Measurements from ENCODE around the gene FARSB.
"Not testable (repeated sequence)": the region's sequence is repeated elsewhere in the genome, so short reads cannot be mapped to it uniquely, and the experiment has no call there.

The FARSB gene
- 39.4 to 105 reads per million in 2 experiments for total RNA-seq

GRCh38 chr2:222655787-222656525, at the start of gene FARSB:
Gene FARSB, minus strand, starts transcription at chr2:222656092. Its CDS starts 19 bp downstream, at chr2:222656073.
- peak; percentile 92 for DNase-seq (ENCODE audit: low read depth)

DNA sequence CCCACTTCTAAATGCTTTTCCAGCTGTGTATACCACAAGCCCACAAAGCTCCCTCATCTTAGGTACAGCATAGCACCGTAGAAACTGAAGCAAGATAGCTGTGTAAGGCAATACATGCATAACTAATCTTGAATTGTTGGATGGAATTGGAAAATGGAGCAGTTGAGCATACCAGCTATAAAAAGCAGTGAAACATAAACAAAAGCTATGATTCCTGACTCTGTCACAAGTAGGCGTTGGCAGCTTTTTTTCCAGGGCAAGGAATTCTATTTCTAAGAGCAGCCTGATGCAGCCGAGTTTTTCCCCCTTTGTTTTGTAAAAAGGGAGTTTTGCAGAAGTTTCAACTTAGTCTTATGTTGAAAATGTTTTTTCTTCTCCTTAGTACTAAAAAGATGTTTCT, 48.0 kb upstream of the FARSB start:
- DNase-seq (ENCODE audit: low read depth) = no peak

- no peak for DNase-seq (ENCODE audit: low read depth)
Measured at GRCh38 chr2:222703091-222703490, 47.2 kb upstream of the FARSB start.

- no peak for DNase-seq (ENCODE audit: low read depth)
Measured at GRCh38 chr2:222701721-222702131, 45.8 kb upstream of the FARSB start.

DNA sequence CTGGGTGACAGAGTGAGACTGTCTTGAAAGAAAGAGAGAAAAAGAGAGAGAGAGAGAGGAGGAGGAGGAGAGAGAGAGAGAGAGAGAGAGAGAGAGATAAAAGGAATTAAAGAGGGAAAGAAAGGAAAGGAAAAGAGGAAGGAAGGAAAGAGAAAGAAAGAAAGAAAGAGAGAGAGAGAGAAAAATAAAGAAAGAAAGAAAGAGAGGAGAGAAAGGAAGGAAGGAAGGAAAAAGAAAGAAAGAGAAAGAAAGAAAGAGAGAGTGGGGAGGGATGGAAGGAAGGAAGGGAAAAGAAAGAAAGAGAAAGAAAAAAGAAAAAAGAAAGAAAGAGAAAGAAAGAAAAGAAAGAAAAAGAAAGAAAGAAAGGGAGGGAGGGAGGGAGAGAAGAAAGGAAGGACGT, 45.3 kb upstream of the FARSB start:
- DNase-seq (ENCODE audit: low read depth) = no peak

DNA sequence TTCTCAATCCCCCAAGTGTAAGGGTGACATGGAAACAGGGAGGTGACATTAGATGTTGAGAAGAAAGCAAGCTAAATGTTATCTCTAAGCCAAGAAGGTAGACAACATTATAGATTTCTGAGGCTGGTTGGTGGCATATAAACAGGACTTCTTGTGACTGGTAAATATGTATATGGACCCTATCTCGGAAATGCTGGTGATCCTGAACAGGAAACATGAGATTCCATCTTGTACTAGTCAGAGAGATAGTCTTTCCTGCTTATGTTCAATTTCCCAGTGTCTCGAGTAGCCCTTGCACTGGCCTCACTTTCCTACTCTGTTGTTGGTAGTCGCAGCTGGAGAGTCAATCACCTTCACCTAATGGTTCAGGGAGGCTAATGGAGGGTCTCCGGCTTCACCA, 42.4 kb upstream of the FARSB start:
- no peak for DNase-seq (ENCODE audit: low read depth)

- no peak for DNase-seq (ENCODE audit: low read depth)
Measured at GRCh38 chr2:222693837-222694236, 37.9 kb upstream of the FARSB start.

GRCh38 chr2:222693413-222693812, 37.5 kb upstream of the FARSB start:
- DNase-seq (ENCODE audit: low read depth) = not testable (repeated sequence)

DNA sequence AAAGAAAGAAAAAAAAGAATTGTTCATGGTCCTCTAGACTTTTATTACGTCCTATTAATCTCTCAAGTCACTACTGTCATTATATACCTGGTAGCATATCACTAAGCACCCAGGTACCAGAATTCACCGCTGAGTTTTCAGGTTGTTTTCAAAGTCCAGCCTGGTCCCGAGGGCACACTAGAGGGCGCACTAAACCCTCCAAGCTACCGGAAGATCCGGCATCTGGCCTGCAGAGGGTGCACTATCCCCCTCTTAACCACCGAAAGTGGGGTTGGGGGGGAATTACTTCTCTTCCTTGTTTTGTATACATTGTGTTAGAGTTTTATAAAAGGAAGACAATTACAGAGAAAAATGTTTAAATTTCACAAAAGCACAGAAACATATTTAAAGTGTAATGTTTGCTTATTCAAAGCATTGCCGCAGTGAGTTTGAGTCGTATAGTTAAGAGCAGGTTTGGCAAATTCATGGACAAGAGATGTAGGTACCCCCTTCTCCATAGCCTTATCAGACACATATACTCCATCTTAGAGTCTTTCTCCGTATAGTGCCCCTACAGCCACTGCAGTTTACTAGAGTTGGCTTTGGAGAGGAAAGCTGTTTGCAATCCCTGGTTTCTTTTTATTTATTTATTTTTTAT, 34.8 kb upstream of the FARSB start:
- peak; percentile 43 for DNase-seq (ENCODE audit: low read depth)

DNA sequence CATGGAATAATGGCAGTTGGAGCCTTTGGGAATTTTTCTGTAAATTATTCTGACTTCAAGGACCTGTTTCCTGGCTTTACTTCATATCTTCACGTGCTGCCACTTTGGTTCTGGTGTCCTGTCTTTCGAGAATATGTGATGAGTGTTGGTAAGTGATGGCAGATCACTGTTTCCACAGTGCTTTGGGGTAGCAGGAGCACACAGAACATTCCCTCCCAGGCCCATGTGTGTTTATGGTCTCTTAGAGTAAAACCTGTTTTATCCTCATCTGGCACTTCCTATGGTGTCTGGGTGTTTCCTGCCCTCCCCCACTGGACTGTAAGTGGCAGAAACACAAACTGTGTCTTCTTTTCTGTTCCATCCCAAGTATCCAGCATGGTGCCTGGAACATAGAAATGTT, 33.4 kb upstream of the FARSB start:
- no peak for DNase-seq (ENCODE audit: low read depth)

DNA sequence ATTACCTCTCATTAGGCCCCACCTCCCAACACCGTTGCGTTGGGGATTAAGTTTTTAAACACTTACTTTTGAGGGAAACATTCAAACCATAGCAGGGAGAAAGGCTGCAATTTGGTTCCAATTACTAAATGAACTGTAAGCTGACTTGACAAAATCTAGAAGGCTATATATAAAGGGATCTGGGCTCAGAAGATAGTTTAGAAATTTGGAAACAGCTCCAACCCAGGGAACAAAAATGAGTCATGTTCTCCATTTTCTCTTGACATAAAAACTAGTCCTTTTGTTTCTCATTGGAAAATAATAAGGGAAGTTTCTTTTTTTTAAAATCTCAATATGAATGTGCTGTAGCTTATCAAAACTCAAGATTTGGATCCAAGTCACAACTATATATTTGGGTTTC, 33.0 kb upstream of the FARSB start:
- DNase-seq (ENCODE audit: low read depth) = no peak

GRCh38 chr2:222686086-222686750, 30.3 kb upstream of the FARSB start:
- DNase-seq (ENCODE audit: low read depth) = no peak

- DNase-seq (ENCODE audit: low read depth) = no peak
Measured at GRCh38 chr2:222683805-222684204, 27.9 kb upstream of the FARSB start.

GRCh38 chr2:222677981-222678380, 22.1 kb upstream of the FARSB start:
- no peak for DNase-seq (ENCODE audit: low read depth)

GRCh38 chr2:222673883-222674282, 18.0 kb upstream of the FARSB start:
- DNase-seq (ENCODE audit: low read depth) = no peak

- DNase-seq (ENCODE audit: low read depth) = no peak
Measured at GRCh38 chr2:222673273-222673672, 17.4 kb upstream of the FARSB start.

- no peak for DNase-seq (ENCODE audit: low read depth)
Measured at GRCh38 chr2:222672068-222672401, 16.1 kb upstream of the FARSB start.

DNA sequence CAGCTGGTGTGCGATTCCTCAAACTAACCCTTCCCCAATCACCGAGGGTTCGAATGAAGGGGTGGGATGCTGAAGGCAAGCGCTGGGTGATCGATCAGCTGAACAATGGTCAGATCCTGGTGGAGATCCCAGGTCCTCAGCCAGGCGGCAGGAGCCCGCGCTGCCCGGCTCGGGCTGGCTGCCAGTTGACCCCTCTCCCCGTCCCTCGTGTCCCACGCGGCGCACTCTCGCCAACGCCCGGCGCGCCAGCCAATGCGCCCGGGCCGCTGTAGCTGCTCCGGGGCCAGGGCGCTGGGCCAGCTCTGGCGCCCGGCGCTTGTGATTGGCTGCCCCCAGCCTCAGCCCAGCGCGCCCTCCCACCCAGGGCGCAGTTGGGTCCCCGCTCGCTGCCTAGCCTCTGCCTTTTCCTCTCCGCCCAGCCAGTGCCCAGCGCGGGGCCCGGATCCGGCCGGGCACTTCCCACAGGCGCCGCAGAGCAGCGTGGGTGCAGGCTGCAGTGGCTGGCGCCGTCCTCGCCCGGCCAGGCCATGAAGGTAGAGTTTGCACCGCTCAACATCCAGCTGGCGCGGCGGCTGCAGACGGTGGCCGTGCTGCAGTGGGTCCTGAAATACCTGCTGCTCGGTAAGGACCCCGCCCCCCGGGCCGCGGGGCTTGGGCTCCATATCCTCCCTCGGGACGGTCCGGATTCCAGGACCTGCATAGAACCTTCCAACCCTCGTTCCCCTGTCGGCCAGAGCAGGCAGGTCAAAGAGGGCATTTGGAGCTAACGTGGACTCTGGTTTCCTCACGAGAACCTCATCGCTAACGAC, 15.6 kb upstream of the FARSB start, which contains the start of gene MOGAT1:
Gene MOGAT1, plus strand, starts transcription at position 400 of the 809 bp plus-strand sequence. Its CDS starts 128 bp downstream, at position 528.
- no peak for DNase-seq (ENCODE audit: low read depth)

GRCh38 chr2:222670191-222671038, 14.5 kb upstream of the FARSB start:
- no peak for DNase-seq (ENCODE audit: low read depth)

DNA sequence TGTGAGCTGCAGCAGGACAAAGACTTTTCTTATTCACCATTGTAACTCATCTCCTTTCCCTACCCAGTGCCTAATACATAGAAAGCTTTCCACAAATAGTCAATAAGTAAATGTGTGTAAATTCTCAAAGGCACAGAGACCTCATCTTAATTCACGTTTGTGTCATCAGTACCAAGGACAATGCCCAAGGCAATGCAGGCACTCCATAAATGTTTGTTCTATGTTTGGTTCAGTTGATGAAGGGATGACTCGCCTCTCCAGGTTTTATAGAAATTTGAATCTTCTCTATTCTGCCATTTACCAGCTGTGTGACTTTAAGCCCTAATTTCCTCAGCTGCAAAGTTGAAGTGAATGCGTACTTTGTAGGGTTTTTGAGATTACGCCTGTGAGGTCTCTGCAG, 13.5 kb upstream of the FARSB start:
- no peak for DNase-seq (ENCODE audit: low read depth)

- DNase-seq (ENCODE audit: low read depth) = no peak
Measured at GRCh38 chr2:222668494-222669154, 12.7 kb upstream of the FARSB start.

All from T follicular helper cell (primary cell).